MCF 10A (cell line): ENCODE results near the gene PTCD3. TPM values are rescaled to one million over a fixed set of nuclear protein-coding genes. Genes with fewer than 3 reads are reported as not detected.

Source experiments
- BruUV-seq: library from RNA; stranded (reverse); fragments of 400-500 nt; replicated peaks from 2 replicates; lab custom pipeline; 2021; lab: Mats Ljungman, UMichigan
- CTCF ChIA-PET: fragments of 300-600 bp; sonication (Branson Sonifier 250); formaldehyde crosslinking; extraction: SDS; loops from one replicate; lab custom pipeline; 2021; ENCODE audit warnings: antibody characterized with exemption, inconsistent platforms; lab: Yijun Ruan, JAX
- POLR2A ChIA-PET: fragments of 300-600, 350-650 bp; sonication (Branson Sonifier 250); formaldehyde crosslinking; extraction: SDS; loops from one replicate; lab custom pipeline; 2020; ENCODE audit warnings: antibody characterized with exemption, inconsistent platforms; lab: Yijun Ruan, JAX
- DNase-seq: peaks from one replicate; pipeline ENCODE4 v3.0.0-alpha.2; 2018; ENCODE audit not compliant: unreplicated experiment
- H3K27ac Mint-ChIP-seq: one replicate; pipeline ENCODE4 v1.8.0; 2022; ENCODE audit warnings: mild to moderate bottlenecking, low read depth, mixed read lengths; ENCODE audit not compliant: unreplicated experiment
- H3K27me3 Mint-ChIP-seq: one replicate; pipeline ENCODE4 v1.8.0; 2022; ENCODE audit warnings: mixed read lengths; ENCODE audit not compliant: insufficient read depth, unreplicated experiment
- H3K36me3 Mint-ChIP-seq: one replicate; pipeline ENCODE4 v1.8.0; 2022; ENCODE audit warnings: mild to moderate bottlenecking, moderate library complexity, mixed read lengths; ENCODE audit not compliant: insufficient read depth, unreplicated experiment
- H3K4me1 Mint-ChIP-seq: one replicate; pipeline ENCODE4 v1.8.0; 2022; ENCODE audit warnings: mixed read lengths; ENCODE audit not compliant: insufficient read depth, unreplicated experiment
- H3K4me3 Mint-ChIP-seq: one replicate; pipeline ENCODE4 v1.8.0; 2022; ENCODE audit warnings: mild to moderate bottlenecking, moderate library complexity, mixed read lengths; ENCODE audit not compliant: unreplicated experiment
- H3K9me3 Mint-ChIP-seq: one replicate; pipeline ENCODE4 v1.8.0; 2022; ENCODE audit warnings: mixed read lengths; ENCODE audit not compliant: unreplicated experiment
- CTCF ChIP-seq: fragments of 200-600 bp; IDR thresholded peaks from one replicate; pipeline ENCODE4 v1.8.0; 2022; ENCODE audit warnings: antibody characterized with exemption, mild to moderate bottlenecking; ENCODE audit not compliant: unreplicated experiment
- intact Hi-C: fragments of 100-400 bp; cut with micrococcal nuclease; formaldehyde crosslinking; loops from 2 replicates; pipeline ENCODE4 v1.14.1; 2022
- total RNA-seq: library from RNA; stranded (reverse); gene quantifications from 2 replicates; pipeline ENCODE4 v1.2.3, GENCODE V29; 2022

The PTCD3 gene
- total RNA-seq, 1 experiment from 2014 or later = 95.3 TPM

- ChIA-PET POLR2A (interaction anchor here (0.7 kb wide), 1 partner anchor 44 kb away, joined by 3 read pairs; no protein-coding TSS in a partner anchor), CTCF (interaction anchor here (0.6 to 0.7 kb wide), 2 partner anchors 18 to 132 kb away, joined by 3 to 4 read pairs; no protein-coding TSS in a partner anchor)
- BruUV-seq = no TSS peak
- intact Hi-C loops = no loop called here
- TF ChIP-seq CTCF = no peak
- Mint-ChIP-seq H3K4me1 (peaks cover 16% of the 10 kb centered on the region), H3K36me3 (peaks cover 78% of the 10 kb centered on the region), H3K27ac (no peak overlapping the region), H3K4me3 (no peak overlapping the region), H3K9me3 (no peaks in the 10 kb centered on the region), H3K27me3 (no peaks in the 10 kb centered on the region)
- no peak for DNase-seq
These were observed 8.1 kb upstream of the PTCD3 start for GRCh38 chr2:86097913-86098312.

- BruUV-seq = TSS peak; percentile 0
- Mint-ChIP-seq H3K4me3 (no peak overlapping the region), H3K27me3 (no peaks in the 10 kb centered on the region), H3K9me3 (no peaks in the 10 kb centered on the region), H3K4me1 (peaks cover 24% of the 10 kb centered on the region), H3K27ac (peak overlapping the region; percentile 49), H3K36me3 (peaks cover 81% of the 10 kb centered on the region)
- no peak for DNase-seq
- CTCF ChIA-PET = interaction anchor here (1.2 to 2.0 kb wide), 2 partner anchors 213 to 275 kb away, joined by 3 to 7 read pairs; no protein-coding TSS in a partner anchor
- intact Hi-C loops = no loop called here
- POLR2A ChIA-PET = interaction anchor here (0.6 kb wide), 1 partner anchor 192 kb away, joined by 3 read pairs; no protein-coding TSS in a partner anchor
- TF ChIP-seq CTCF = no peak
These were observed 3.9 kb upstream of the PTCD3 start for GRCh38 chr2:86102157-86102556.

DNA sequence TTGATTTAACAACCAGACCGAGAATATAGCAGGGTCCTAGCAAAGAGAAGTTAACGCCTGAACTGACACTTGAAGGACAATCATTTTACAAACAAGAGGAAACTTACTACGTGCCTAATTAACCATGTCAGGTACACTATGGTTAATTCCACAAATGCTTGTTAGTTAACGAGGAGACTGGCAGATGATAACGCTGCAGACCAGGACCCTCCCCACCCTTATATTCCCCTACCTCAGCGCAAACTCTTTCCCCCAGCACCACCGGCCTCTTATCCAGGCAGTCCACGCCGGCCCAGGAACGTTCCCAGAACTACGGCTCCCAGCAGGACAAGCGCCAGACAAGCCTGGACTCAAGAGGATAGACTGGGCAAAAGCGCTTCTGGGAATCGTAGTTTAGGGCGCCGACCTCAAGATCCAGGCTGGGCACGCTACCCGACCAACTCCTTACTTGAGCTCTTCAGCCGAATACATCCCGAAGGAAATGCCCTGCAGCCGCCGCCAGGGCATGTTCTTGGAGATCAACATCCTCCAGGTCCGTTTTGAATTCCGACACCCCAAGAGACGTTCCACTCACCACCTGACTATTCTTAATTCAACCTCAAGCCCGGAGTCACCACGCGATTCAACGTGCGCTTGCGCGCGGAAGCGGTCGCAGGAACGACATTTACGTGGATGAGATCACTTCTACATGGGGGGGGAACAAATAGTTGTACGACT is 625 bp upstream of the PTCD3 start, which contains the start of gene POLR1A:
POLR1A (minus strand) TSS at position 635 of the 717 bp plus-strand sequence; CDS start at position 525, 110 bp downstream.
- intact Hi-C loops = no loop called here
- H3K4me3 Mint-ChIP-seq = peak within 1 kb of the TSS; percentile 99
- CTCF ChIA-PET = interaction anchor here (0.6 to 1.6 kb wide), 7 partner anchors 11 to 377 kb away, joined by 3 to 9 read pairs (median 4); no protein-coding TSS in a partner anchor

More for the DNA sequence above, 625 bp upstream of the PTCD3 start, which contains the start of gene POLR1A:
- H3K9me3 Mint-ChIP-seq = no peaks in the 10 kb centered on the region
- DNase-seq = peak; percentile 93
- no peak for TF ChIP-seq CTCF
- peaks cover 70% of the 10 kb centered on the region for H3K36me3 Mint-ChIP-seq
- POLR2A ChIA-PET = interaction anchor here (0.6 to 3.1 kb wide), 31 partner anchors 9 to 567 kb away, joined by 3 to 28 read pairs (median 3); partner anchors contain the start of genes C2orf68, IMMT, KDM3A and MAT2A
- BruUV-seq = no TSS peak
- peaks cover 31% of the 10 kb centered on the region for H3K4me1 Mint-ChIP-seq
- no peaks in the 10 kb centered on the region for H3K27me3 Mint-ChIP-seq
- peak within 1 kb of the TSS; percentile 99 for H3K27ac Mint-ChIP-seq
